GM19452 (cell line): ENCODE results near the gene DPEP2.
"Not testable (repeated sequence)": the region's sequence is repeated elsewhere in the genome, so short reads cannot be mapped to it uniquely, and the experiment has no call there.

Experiments used
- ATAC-seq: cut with Tn5 transposase; IDR thresholded peaks from one replicate; pipeline ENCODE4 v1.9.1; 2021; ENCODE audit not compliant: unreplicated experiment

DPEP2 gene

GRCh38 chr16:67998779-67999688 lies at the start of gene DPEP2:
Gene DPEP2, minus strand, starts transcription at chr16:67999484. Its CDS starts 6,272 bp downstream, at chr16:67993212.
- ATAC-seq = not testable (repeated sequence)

- ATAC-seq = no peak
These were observed 48.7 kb upstream of the DPEP2 start for GRCh38 chr16:68047987-68048386.

GRCh38 chr16:68046106-68046505 lies 46.8 kb upstream of the DPEP2 start:
- no peak for ATAC-seq

GRCh38 chr16:68041783-68042182 lies 42.5 kb upstream of the DPEP2 start:
- ATAC-seq = no peak

GRCh38 chr16:68040506-68041288 lies 41.4 kb upstream of the DPEP2 start:
- no peak for ATAC-seq

GRCh38 chr16:68037841-68038597 lies 38.7 kb upstream of the DPEP2 start:
- no peak for ATAC-seq

- ATAC-seq = no peak
These were observed 35.9 kb upstream of the DPEP2 start for GRCh38 chr16:68035227-68035626.

- ATAC-seq = no peak
These were observed 33.8 kb upstream of the DPEP2 start for GRCh38 chr16:68033101-68033500.

- ATAC-seq = no peak
These were observed 32.7 kb upstream of the DPEP2 start for GRCh38 chr16:68031951-68032350.

- ATAC-seq = not testable (repeated sequence)
These were observed 30.8 kb upstream of the DPEP2 start for GRCh38 chr16:68030108-68030507.

- no peak for ATAC-seq
These were observed 29.7 kb upstream of the DPEP2 start for GRCh38 chr16:68028996-68029395.

GRCh38 chr16:68022728-68023537 lies 23.6 kb upstream of the DPEP2 start, which contains the start of the genes DDX28 and DUS2:
Gene DDX28, minus strand, starts transcription at chr16:68023232. Its CDS starts 30 bp downstream, at chr16:68023202.
Gene DUS2, plus strand, starts transcription at chr16:68023284. Its CDS starts 14,740 bp downstream, at chr16:68038024.
- peak; percentile 76 for ATAC-seq

- no peak for ATAC-seq
These were observed 23.0 kb upstream of the DPEP2 start for GRCh38 chr16:68022278-68022727.

- ATAC-seq = no peak
These were observed 22.2 kb upstream of the DPEP2 start for GRCh38 chr16:68021490-68021889.

- no peak for ATAC-seq
These were observed 19.9 kb upstream of the DPEP2 start for GRCh38 chr16:68019167-68019680.

GRCh38 chr16:68015681-68016080 lies 16.4 kb upstream of the DPEP2 start, which contains the start of gene DPEP2NB:
Gene DPEP2NB, minus strand, starts transcription at chr16:68015911. Its CDS starts 141 bp downstream, at chr16:68015770.
- ATAC-seq = no peak

GRCh38 chr16:68013440-68013839 lies 14.2 kb upstream of the DPEP2 start:
- no peak for ATAC-seq

GRCh38 chr16:68009872-68010271 lies 10.6 kb upstream of the DPEP2 start:
- ATAC-seq = not testable (repeated sequence)

GRCh38 chr16:68009157-68009735 lies 10.0 kb upstream of the DPEP2 start:
- ATAC-seq = no peak
